Lung (tissue), 12 donors: Measurements from ENCODE around the gene TAF1B. TPM values are rescaled to one million over a fixed set of nuclear protein-coding genes. Genes with fewer than 3 reads are reported as not detected.
"Not testable (repeated sequence)": the region's sequence is repeated elsewhere in the genome, so short reads cannot be mapped to it uniquely, and the experiment has no call there.

Experiments used
- ATAC-seq: fragments of 200-7000 bp; cut with Tn5 transposase; one replicate; pipeline ENCODE4 v1.9.1; 2020; ENCODE audit warnings: moderate number of reproducible peaks; ENCODE audit not compliant: insufficient read depth, low FRiP score
- DNase-seq, 3 donors: peaks; one replicate each; pipeline ENCODE4 v3.0.0-alpha.2; 2013 to 2017
- H3K27ac ChIP-seq, 2 donors: one replicate each; pipeline ENCODE4 v1.5.1; 2013; ENCODE audit warnings: mild to moderate bottlenecking in 2 of 2, moderate library complexity in 2 of 2, control low read depth in 1 of 2, inconsistent platforms in 1 of 2, low read depth in 1 of 2, low read length in 1 of 2
- H3K27me3 ChIP-seq, 3 donors: one replicate each; pipeline ENCODE4 v1.5.1; 2013; ENCODE audit warnings: low read length in 2 of 3; ENCODE audit not compliant: control insufficient read depth in 3 of 3, insufficient read depth in 3 of 3
- H3K36me3 ChIP-seq, 4 donors: one replicate each; pipeline ENCODE4 v1.5.1; 2013; ENCODE audit warnings: low read length in 4 of 4, mild to moderate bottlenecking in 1 of 4, moderate library complexity in 1 of 4; ENCODE audit not compliant: control insufficient read depth in 4 of 4, insufficient read depth in 4 of 4
- H3K4me1 ChIP-seq, 5 donors: one replicate each; pipeline ENCODE4 v1.5.1; 2013; ENCODE audit warnings: low read length in 5 of 5, mild to moderate bottlenecking in 2 of 5, moderate library complexity in 1 of 5; ENCODE audit not compliant: control insufficient read depth in 5 of 5, insufficient read depth in 5 of 5
- H3K4me3 ChIP-seq: one replicate; pipeline ENCODE4 v1.5.1; 2013; ENCODE audit warnings: mild to moderate bottlenecking, control low read depth, moderate library complexity
- H3K9ac ChIP-seq, 2 donors: one replicate each; pipeline ENCODE4 v1.5.1; 2013; ENCODE audit warnings: low read length in 2 of 2, control low read depth in 1 of 2; ENCODE audit not compliant: insufficient read depth in 1 of 2
- H3K9me3 ChIP-seq, 4 donors: one replicate each; pipeline ENCODE4 v1.5.1; 2013; ENCODE audit warnings: low read length in 3 of 4, mild to moderate bottlenecking in 1 of 4, moderate library complexity in 1 of 4; ENCODE audit not compliant: control insufficient read depth in 4 of 4, insufficient read depth in 3 of 4
- WGBS, 2 donors: extraction: QIAGEN DNeasy Blood & Tissue Kit; methylation state at CpG; one replicate each; pipeline ENCODE4 v1.1.7; 2013; 5-methylcytosine and 5-hydroxymethylcytosine counted together
- polyA plus RNA-seq, 2 donors: library from polyadenylated mRNA; stranded (reverse); fragments of 200-250 nt; gene quantifications; one replicate each; pipeline ENCODE4 v1.2.1, GENCODE V29; 2013
- total RNA-seq, 2 donors: library from RNA; depleted of rRNA in 1 of 2; stranded (reverse); fragments of >200 nt in 1 of 2; gene quantifications; one replicate each; pipeline ENCODE4 v1.2.1, GENCODE V29; 2014 to 2021
- TF ChIP-seq, protein P1 (sequence below): IDR thresholded peaks from 2 replicates; pipeline ENCODE4 v1.5.1; 2012; ENCODE audit warnings: mild to moderate bottlenecking; ENCODE audit errors: control extremely low read depth, extremely low read depth
- donor health status: control.
- donor health status: control.
- donor health status: Bipolar disorder and iron deficiency.
- donor health status: healthy.
- donor health status: DM: yes; HTN: yes; CAD: no.

Gene TAF1B
- total and polyA plus RNA-seq, 4 donors: 6.1 to 46.3 (median 14.9) TPM

DNA sequence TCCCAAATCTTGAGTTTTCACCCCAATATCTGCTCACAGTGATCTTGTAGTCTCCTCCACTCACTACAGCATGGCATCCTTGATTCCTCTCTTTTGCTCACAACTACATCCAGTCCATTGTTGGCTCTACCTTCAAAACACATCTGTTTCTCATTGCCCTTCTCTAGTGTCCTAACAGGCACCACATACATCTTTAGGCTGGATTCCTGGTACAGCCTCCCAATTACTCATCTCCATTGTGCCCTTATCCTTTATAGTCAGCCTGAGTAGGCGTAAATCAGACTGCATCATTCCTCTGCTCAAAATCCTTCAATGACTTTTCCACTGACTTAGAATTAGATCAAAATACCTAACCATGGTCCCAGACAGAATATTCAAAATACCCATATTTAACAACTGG is 10.7 kb upstream of the TAF1B start:
- TF ChIP-seq, protein P1, sequence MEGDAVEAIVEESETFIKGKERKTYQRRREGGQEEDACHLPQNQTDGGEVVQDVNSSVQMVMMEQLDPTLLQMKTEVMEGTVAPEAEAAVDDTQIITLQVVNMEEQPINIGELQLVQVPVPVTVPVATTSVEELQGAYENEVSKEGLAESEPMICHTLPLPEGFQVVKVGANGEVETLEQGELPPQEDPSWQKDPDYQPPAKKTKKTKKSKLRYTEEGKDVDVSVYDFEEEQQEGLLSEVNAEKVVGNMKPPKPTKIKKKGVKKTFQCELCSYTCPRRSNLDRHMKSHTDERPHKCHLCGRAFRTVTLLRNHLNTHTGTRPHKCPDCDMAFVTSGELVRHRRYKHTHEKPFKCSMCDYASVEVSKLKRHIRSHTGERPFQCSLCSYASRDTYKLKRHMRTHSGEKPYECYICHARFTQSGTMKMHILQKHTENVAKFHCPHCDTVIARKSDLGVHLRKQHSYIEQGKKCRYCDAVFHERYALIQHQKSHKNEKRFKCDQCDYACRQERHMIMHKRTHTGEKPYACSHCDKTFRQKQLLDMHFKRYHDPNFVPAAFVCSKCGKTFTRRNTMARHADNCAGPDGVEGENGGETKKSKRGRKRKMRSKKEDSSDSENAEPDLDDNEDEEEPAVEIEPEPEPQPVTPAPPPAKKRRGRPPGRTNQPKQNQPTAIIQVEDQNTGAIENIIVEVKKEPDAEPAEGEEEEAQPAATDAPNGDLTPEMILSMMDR: no peak
- WGBS, 2 donors: 88 to 93% methylated on average over 1 of the region's 1 CpG
- Histone ChIP-seq H3K36me3 (no peaks in the 10 kb centered on the region), H3K9me3 (no peaks in the 10 kb centered on the region), H3K9ac (no peak overlapping the region), H3K27me3 (no peaks in the 10 kb centered on the region), H3K27ac (no peak overlapping the region), H3K4me3 (no peak overlapping the region), H3K4me1 (peaks cover 0 to 3% (median 0%) of the 10 kb centered on the region in 5 donors)
- DNase-seq (no peak), ATAC-seq (no peak)

- not testable (repeated sequence) for H3K27me3 ChIP-seq, DNase-seq, H3K9me3 ChIP-seq, H3K4me3 ChIP-seq, H3K4me1 ChIP-seq, H3K36me3 ChIP-seq, H3K9ac ChIP-seq, H3K27ac ChIP-seq, ATAC-seq
- WGBS, 2 donors: 93 to 96% methylated on average over 1 of the region's 1 CpG
Measured at GRCh38 chr2:9835068-9835467, 8.2 kb upstream of the TAF1B start.

GRCh38 chr2:9836074-9836473 is 7.2 kb upstream of the TAF1B start:
- no peaks in the 10 kb centered on the region for H3K27me3 ChIP-seq
- H3K4me3 ChIP-seq: no peak overlapping the region
- WGBS, 2 donors: 91% methylated on average over 3 of the region's 3 CpGs
- DNase-seq: no peak
- TF ChIP-seq, protein P1: no peak
- H3K36me3 ChIP-seq: no peaks in the 10 kb centered on the region
- H3K9me3 ChIP-seq: no peaks in the 10 kb centered on the region
- no peak overlapping the region for H3K27ac ChIP-seq
- no peak for ATAC-seq
- peaks cover 0 to 3% (median 0%) of the 10 kb centered on the region in 5 donors for H3K4me1 ChIP-seq
- no peak overlapping the region for H3K9ac ChIP-seq

DNA sequence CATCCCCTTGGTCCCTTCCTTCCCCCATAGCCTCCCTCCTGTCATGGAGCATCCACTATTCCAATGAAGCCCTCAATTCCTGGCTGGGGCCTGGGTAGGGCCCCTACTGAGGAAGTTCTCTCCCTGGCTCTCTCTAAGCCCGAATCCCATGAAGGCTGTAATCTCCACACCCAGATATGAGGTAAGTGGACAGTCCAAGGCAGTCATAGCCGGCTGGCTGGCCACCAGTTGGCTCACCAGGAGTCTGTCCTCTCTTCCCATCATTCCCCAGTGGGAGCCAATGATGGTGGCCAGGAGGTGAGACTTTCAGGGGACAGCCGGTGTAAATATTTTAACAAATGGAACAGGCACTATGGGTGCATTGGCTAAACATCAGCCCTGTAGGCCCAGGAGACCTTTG is 6.8 kb upstream of the TAF1B start:
- no peak overlapping the region for H3K9ac ChIP-seq
- peaks cover 0 to 2% (median 0%) of the 10 kb centered on the region in 5 donors for H3K4me1 ChIP-seq
- no peaks in the 10 kb centered on the region for H3K36me3 ChIP-seq
- H3K27ac ChIP-seq: no peak overlapping the region
- 93 to 96% methylated on average over 3 of the region's 3 CpGs for WGBS, 2 donors
- no peaks in the 10 kb centered on the region for H3K9me3 ChIP-seq
- H3K27me3 ChIP-seq: no peaks in the 10 kb centered on the region
- ATAC-seq (no peak), DNase-seq (no peak)
- H3K4me3 ChIP-seq: no peak overlapping the region
- TF ChIP-seq, protein P1: no peak
